GM10248 (cell line): ENCODE results near the gene ABL2.
"Not testable (repeated sequence)": the region's sequence is repeated elsewhere in the genome, so short reads cannot be mapped to it uniquely, and the experiment has no call there.

Source experiments
- CTCF ChIA-PET: fragments of 300-600 bp; sonication (Branson Sonifier 250); formaldehyde crosslinking; extraction: SDS; loops from one replicate; lab custom pipeline; 2021; ENCODE audit warnings: antibody characterized with exemption; lab: Yijun Ruan, JAX
- POLR2A ChIA-PET: fragments of 350-650 bp; sonication (Branson Sonifier 250); formaldehyde crosslinking; extraction: SDS; loops from one replicate; lab custom pipeline; 2020; ENCODE audit warnings: antibody characterized with exemption; lab: Yijun Ruan, JAX
- DNase-seq: peaks from one replicate; pipeline ENCODE4 v3.0.0; 2012; ENCODE audit errors: extremely low spot score
- CTCF ChIP-seq: IDR thresholded peaks from 2 replicates; pipeline ENCODE4 v1.5.1; 2012; ENCODE audit warnings: mild to moderate bottlenecking, low read depth; ENCODE audit errors: extremely low read depth, missing control alignments, control extremely low read depth

Gene ABL2

GRCh38 chr1:179253286-179253972, 24.0 kb upstream of the ABL2 start:
- TF ChIP-seq CTCF: no peak
- DNase-seq: no peak
- POLR2A ChIA-PET: no interaction called here
- CTCF ChIA-PET: interaction anchor here (1.2 kb wide), 1 partner anchor 8 kb away, joined by 4 read pairs; no protein-coding TSS in a partner anchor

DNA sequence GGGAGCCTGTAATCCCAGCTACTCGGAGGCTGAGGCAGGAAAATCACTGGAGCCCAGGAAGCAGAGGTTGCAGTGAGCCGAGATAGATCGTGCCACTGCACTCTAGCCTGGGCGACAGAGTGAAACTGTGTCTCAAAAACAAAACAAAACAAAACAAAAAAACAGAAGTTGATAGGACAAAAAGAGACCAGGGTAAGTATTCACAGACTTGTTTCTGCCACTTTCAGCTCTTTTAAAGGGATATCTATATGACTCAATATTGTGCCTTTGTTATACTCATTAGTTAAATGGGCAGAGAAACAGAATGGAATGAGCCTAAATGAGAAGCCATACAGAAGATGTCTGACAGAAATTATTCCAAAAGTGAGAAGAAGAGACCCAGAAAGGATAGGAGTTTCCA, 23.1 kb upstream of the ABL2 start:
- TF ChIP-seq CTCF: no peak
- CTCF ChIA-PET: interaction anchor here (1.0 to 2.0 kb wide), 7 partner anchors 9 to 562 kb away, joined by 3 to 11 read pairs (median 4); no protein-coding TSS in a partner anchor
- DNase-seq: no peak
- POLR2A ChIA-PET: no interaction called here

DNA sequence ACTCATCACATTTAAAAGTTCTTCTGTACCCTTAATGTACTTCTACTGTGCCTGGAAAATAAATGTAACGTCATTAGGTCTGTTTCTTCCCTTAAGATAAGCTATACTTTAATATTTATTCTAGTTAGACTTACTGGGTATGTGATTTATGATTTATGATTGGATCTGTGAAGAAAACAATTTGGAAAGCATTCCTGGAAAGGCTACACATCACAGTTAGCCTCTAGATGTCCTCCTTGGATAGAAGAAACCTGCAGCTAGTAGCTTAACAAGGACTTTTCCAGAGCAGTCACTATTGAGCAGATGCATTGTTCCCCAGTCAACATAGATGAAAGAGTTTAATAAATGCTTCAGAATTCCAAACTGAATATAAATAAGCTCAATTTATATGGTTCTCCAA, 22.2 kb upstream of the ABL2 start:
- POLR2A ChIA-PET: no interaction called here
- no peak for DNase-seq
- CTCF ChIA-PET: interaction anchor here (0.6 to 2.0 kb wide), 13 partner anchors 12 to 928 kb away, joined by 3 to 11 read pairs (median 3); no protein-coding TSS in a partner anchor
- peak; percentile 43 for TF ChIP-seq CTCF

DNA sequence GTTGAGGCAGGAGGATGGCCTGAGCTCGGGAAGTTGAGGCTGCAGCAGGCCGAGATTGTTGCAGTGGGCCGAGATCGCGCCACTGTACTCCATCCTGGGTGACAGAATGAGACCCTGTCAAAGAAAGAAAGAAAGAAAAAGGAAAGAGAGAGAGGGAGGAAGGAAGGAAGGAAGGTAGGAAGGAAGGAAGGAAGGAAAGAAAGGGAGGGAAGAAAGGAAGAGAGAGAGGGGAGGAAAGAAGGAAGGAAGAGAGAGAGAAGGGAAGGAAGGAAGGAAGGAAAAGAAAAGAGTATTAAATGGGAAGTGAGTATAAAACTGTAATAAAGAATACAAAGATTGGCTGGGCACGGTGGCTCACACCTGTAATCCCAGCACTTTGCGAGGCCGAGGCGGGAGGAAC, 18.4 kb upstream of the ABL2 start:
- no peak for TF ChIP-seq CTCF
- DNase-seq: no peak
- POLR2A ChIA-PET: no interaction called here
- CTCF ChIA-PET: interaction anchor here (0.7 to 1.8 kb wide), 3 partner anchors 123 to 562 kb away, joined by 3 to 5 read pairs (median 4); no protein-coding TSS in a partner anchor

- CTCF ChIA-PET: interaction anchor here (1.2 to 2.1 kb wide), 2 partner anchors 13 to 123 kb away, joined by 3 to 5 read pairs; no protein-coding TSS in a partner anchor
- DNase-seq, POLR2A ChIA-PET: not testable (repeated sequence)
Measured at GRCh38 chr1:179245426-179245825, 15.9 kb upstream of the ABL2 start.

DNA sequence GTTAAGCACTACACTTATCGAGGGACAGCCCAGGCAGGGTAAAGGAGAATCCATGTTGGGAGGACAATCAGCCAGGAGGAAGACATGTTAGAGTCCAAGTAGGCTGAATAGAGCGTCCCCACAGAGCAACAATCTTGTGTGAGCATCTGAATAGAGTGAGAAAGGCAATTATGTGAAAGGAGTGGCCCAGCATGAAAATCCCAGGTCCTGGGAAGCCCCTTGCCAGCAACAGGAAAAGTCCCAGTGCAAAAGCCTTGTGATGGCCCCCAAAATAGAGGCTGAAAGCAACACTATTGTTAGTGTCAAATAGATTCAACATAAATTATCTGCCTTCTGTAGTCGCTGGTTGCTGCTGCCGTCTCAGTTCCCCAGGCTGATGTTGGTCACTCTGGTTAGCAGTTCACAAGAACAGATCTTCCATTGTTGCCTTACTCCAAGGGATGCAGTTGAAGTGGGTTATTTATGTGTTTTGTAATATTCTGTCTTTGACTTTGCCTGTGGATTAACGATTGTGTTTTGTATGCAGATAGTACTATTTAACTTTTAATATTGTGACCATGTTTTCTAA, 12.1 kb upstream of the ABL2 start:
- CTCF ChIA-PET: no interaction called here
- DNase-seq: no peak

More for the DNA sequence above, 12.1 kb upstream of the ABL2 start:
- POLR2A ChIA-PET: no interaction called here
- TF ChIP-seq CTCF: no peak
